Endothelial cell of umbilical vein (primary cell): ENCODE measurements around the gene CERS6. TPM values are rescaled to one million over a fixed set of nuclear protein-coding genes. Genes with fewer than 3 reads are reported as not detected.

Experiments
- BruUV-seq: library from RNA; stranded (reverse); fragments of 400-500 nt; replicated peaks from 2 replicates; lab custom pipeline; 2021; lab: Mats Ljungman, UMichigan
- CTCF ChIA-PET: fragments of 300-600, 350-600 bp; sonication (Branson Sonifier 250); formaldehyde crosslinking; loops from one replicate; lab custom pipeline; 2021; ENCODE audit warnings: antibody characterized with exemption, inconsistent platforms; lab: Charles Lee
- POLR2A ChIA-PET: fragments of 300-600, 350-600 bp; sonication (Branson Sonifier 250); formaldehyde crosslinking; loops from one replicate; lab custom pipeline; 2021; ENCODE audit warnings: antibody characterized with exemption, inconsistent platforms; lab: Charles Lee
- DNase-seq: peaks from one replicate; pipeline ENCODE4 v3.0.0-alpha.2; 2011; ENCODE audit warnings: low read depth, low spot score
- FAIRE-seq: peaks from 2 replicates; lab custom pipeline; 2011; peaks lifted over from hg19 to GRCh38; lab: Jason Lieb, UNC
- H2AFZ ChIP-seq: 2 replicates; pipeline ENCODE4 v1.6.0; 2012; ENCODE audit warnings: low read depth, low read length, control low read depth, inconsistent platforms
- H3K27ac ChIP-seq: 2 replicates; pipeline ENCODE4 v1.5.1; 2011; ENCODE audit warnings: low read depth, mild to moderate bottlenecking, control low read depth, low read length, moderate library complexity; ENCODE audit not compliant: insufficient read depth
- H3K27me3 ChIP-seq, 2 experiments: 2 replicates each; pipeline versions ENCODE4 v1.6.0 to v1.6.1; 2011; ENCODE audit warnings: low read length in 2 of 2, mixed read lengths in 1 of 2; ENCODE audit not compliant: control insufficient read depth in 2 of 2, insufficient read depth in 2 of 2
- H3K36me3 ChIP-seq, 2 experiments: 2 replicates in 1 of 2; 3 replicates in 1 of 2; pipeline ENCODE4 v1.5.1; 2011; ENCODE audit warnings: low read length in 2 of 2, mild to moderate bottlenecking in 1 of 2, moderate library complexity in 1 of 2; ENCODE audit not compliant: control insufficient read depth in 2 of 2, insufficient read depth in 2 of 2; ENCODE audit errors: extremely low read depth in 1 of 2
- H3K4me1 ChIP-seq: 3 replicates; pipeline ENCODE4 v1.5.1; 2011; ENCODE audit warnings: mild to moderate bottlenecking, low read length; ENCODE audit not compliant: control insufficient read depth, insufficient read depth; ENCODE audit errors: extremely low read depth
- H3K4me2 ChIP-seq: 2 replicates; pipeline ENCODE4 v1.6.1; 2011; ENCODE audit warnings: low read length, control low read depth, mixed read lengths; ENCODE audit not compliant: insufficient read depth
- H3K4me3 ChIP-seq, 3 experiments: fragments of 200-600 bp in 1 of 3; sonication (generic), shearing (Covaris generic) in 1 of 3; replicated peaks in 1 of 3; 2 replicates each; pipeline ENCODE4 v1.5.1; 2011 to 2016; ENCODE audit warnings: control low read depth in 3 of 3, low read length in 3 of 3, mild to moderate bottlenecking in 2 of 3, inconsistent platforms in 1 of 3, low read depth in 1 of 3, moderate library complexity in 1 of 3; ENCODE audit not compliant: insufficient read depth in 1 of 3
- H3K79me2 ChIP-seq: 2 replicates; pipeline ENCODE4 v1.6.0; 2012; ENCODE audit warnings: low read length, inconsistent platforms; ENCODE audit not compliant: control insufficient read depth, insufficient read depth
- H3K9ac ChIP-seq: replicated peaks from 2 replicates; pipeline ENCODE3; 2011; ENCODE audit warnings: low read length, control low read depth; ENCODE audit not compliant: insufficient read depth; ENCODE audit errors: extremely low read depth
- H3K9me1 ChIP-seq: replicated peaks from 3 replicates; pipeline ENCODE4 v1.6.0; 2011; ENCODE audit warnings: mild to moderate bottlenecking, low read length; ENCODE audit not compliant: control insufficient read depth, insufficient read depth; ENCODE audit errors: extremely low read depth
- H3K9me3 ChIP-seq: replicated peaks from 2 replicates; pipeline ENCODE4 v1.5.1; 2012; ENCODE audit warnings: low read length, inconsistent platforms; ENCODE audit not compliant: control insufficient read depth, insufficient read depth
- H4K20me1 ChIP-seq: replicated peaks from 2 replicates; pipeline ENCODE3; 2011; ENCODE audit warnings: mild to moderate bottlenecking, low read length; ENCODE audit not compliant: control insufficient read depth, insufficient read depth; ENCODE audit errors: extremely low read depth
- CTCF ChIP-seq, 2 donors: IDR thresholded peaks; 1 replicate in 1 of 2; 2 replicates in 1 of 2; pipeline ENCODE4 v1.5.1; 2011; ENCODE audit warnings: low read length in 2 of 2, mild to moderate bottlenecking in 2 of 2, moderate library complexity in 2 of 2, control low read depth in 1 of 2, inconsistent platforms in 1 of 2, low read depth in 1 of 2; ENCODE audit not compliant: insufficient read depth in 1 of 2; ENCODE audit errors: extremely low read depth in 1 of 2
- EZH2 ChIP-seq: IDR thresholded peaks from 2 replicates; pipeline ENCODE4 v1.6.1; 2012; ENCODE audit warnings: borderline replicate concordance, low read depth, mild to moderate bottlenecking, moderate library complexity, low read length, inconsistent platforms; ENCODE audit not compliant: severe bottlenecking
- FOS ChIP-seq: IDR thresholded peaks from 2 replicates; pipeline ENCODE4 v1.6.1; 2011; ENCODE audit warnings: mild to moderate bottlenecking, low read length, moderate library complexity, borderline replicate concordance; ENCODE audit not compliant: insufficient read depth
- GATA2 ChIP-seq: IDR thresholded peaks from 2 replicates; pipeline ENCODE4 v1.7.0; 2011; ENCODE audit warnings: low read depth, mild to moderate bottlenecking, moderate library complexity, mixed read lengths, low read length; ENCODE audit not compliant: insufficient read length, insufficient read depth
- JUN ChIP-seq: IDR thresholded peaks from 2 replicates; pipeline ENCODE4 v1.6.1; 2011; ENCODE audit warnings: borderline replicate concordance, low read depth; ENCODE audit not compliant: insufficient read length, insufficient read depth
- MAX ChIP-seq: IDR thresholded peaks from 2 replicates; pipeline ENCODE4 v1.6.1; 2011; ENCODE audit not compliant: insufficient read depth, insufficient read length
- MYC ChIP-seq: IDR thresholded peaks from one replicate; pipeline ENCODE4 v1.6.1; 2011; ENCODE audit warnings: mild to moderate bottlenecking, low read depth, low read length
- POLR2A ChIP-seq: IDR thresholded peaks from 2 replicates; pipeline ENCODE4 v1.6.1; 2012; ENCODE audit warnings: low read depth, mild to moderate bottlenecking, control low read depth, low read length
- POLR2AphosphoS5 ChIP-seq: IDR thresholded peaks from 2 replicates; pipeline ENCODE4 v1.6.1; 2012; ENCODE audit warnings: low read depth, mild to moderate bottlenecking, control low read depth, low read length, moderate library complexity; ENCODE audit not compliant: insufficient read depth
- dilution Hi-C: fragments of 300-500 bp; cut with MboI; formaldehyde crosslinking; loops from one replicate; pipeline ENCODE4 v1.15.0; 2019; ENCODE audit warnings: low sequenced_read_pairs; ENCODE audit not compliant: extremely low pct_ligation_motif_present
- intact Hi-C: fragments of 100-400 bp; cut with micrococcal nuclease; formaldehyde crosslinking; loops from one replicate; pipeline ENCODE4 v1.10.0; 2022
- polyA plus RNA-seq, 4 experiments: library from polyadenylated mRNA; depleted of rRNA in 3 of 4; stranded (reverse) in 3 of 4; unstranded in 1 of 4; fragments of >200 nt; gene quantifications; 2 replicates each; pipeline versions ENCODE4 v1.2.1 to v1.2.3, GENCODE V29; 2011 to 2012; ENCODE audit warnings: missing spikeins in 1 of 4
- total RNA-seq: library from RNA; stranded (reverse); gene quantifications from 2 replicates; pipeline ENCODE4 v1.2.3, GENCODE V29; 2021

Gene CERS6
- total and polyA plus RNA-seq, 2 donors (not counting 3 experiments of a cell fraction or from before 2014, with no cell fraction given) = 2.7 to 11.7 TPM

- H3K4me2 ChIP-seq = no peak overlapping the region
- intact Hi-C loops = no loop called here
- no peak for FAIRE-seq
Measured at GRCh38 chr2:168510125-168510756, 54.2 kb downstream of the CERS6 start.

GRCh38 chr2:168514692-168515091, 58.6 kb downstream of the CERS6 start:
- BruUV-seq = no TSS peak
- H3K4me2 ChIP-seq = no peak overlapping the region

More at GRCh38 chr2:168510125-168510756, 54.2 kb downstream of the CERS6 start:
- Histone ChIP-seq H3K9me3 (no peaks in the 10 kb centered on the region), H3K9me1 (no peaks in the 10 kb centered on the region), H3K9ac (no peak overlapping the region), H3K27me3 (no peaks in the 10 kb centered on the region), H3K36me3 (no peaks in the 10 kb centered on the region), H3K79me2 (no peaks in the 10 kb centered on the region), H3K4me1 (no peaks in the 10 kb centered on the region), H2AFZ (no peak overlapping the region), H3K4me3 (no peak overlapping the region), H3K27ac (no peak overlapping the region), H4K20me1 (no peaks in the 10 kb centered on the region)
- ChIA-PET POLR2A (no interaction called here), CTCF (interaction anchor here (1.1 kb wide), 1 partner anchor 16 kb away, joined by 3 read pairs; no protein-coding TSS in a partner anchor)
- dilution Hi-C loops = no loop called here
- DNase-seq = no peak
- TF ChIP-seq FOS (no peak), MYC (no peak), EZH2 (no peak)
- BruUV-seq = no TSS peak

More at GRCh38 chr2:168514692-168515091, 58.6 kb downstream of the CERS6 start:
- Histone ChIP-seq H3K9me1 (no peaks in the 10 kb centered on the region), H3K9ac (no peak overlapping the region), H3K4me3 (no peak overlapping the region), H3K79me2 (no peaks in the 10 kb centered on the region), H4K20me1 (no peaks in the 10 kb centered on the region), H3K27ac (no peak overlapping the region), H3K36me3 (no peaks in the 10 kb centered on the region), H3K4me1 (no peaks in the 10 kb centered on the region), H2AFZ (no peak overlapping the region), H3K9me3 (no peaks in the 10 kb centered on the region), H3K27me3 (no peaks in the 10 kb centered on the region)
- FAIRE-seq (no peak), DNase-seq (no peak)
- intact Hi-C loops = no loop called here
- TF ChIP-seq POLR2AphosphoS5 (no peak), CTCF (IDR thresholded peaks at IDR 0.05; ENCODE audit: extremely low read depth in 1 of 2, insufficient read depth in 1 of 2, low read depth in 1 of 2, low read length in 2 of 2) (no peak), POLR2A (no peak), MYC (no peak), EZH2 (no peak), FOS (no peak), JUN (no peak), MAX (no peak), GATA2 (no peak)
- ChIA-PET POLR2A (no interaction called here), CTCF (no interaction called here)
- dilution Hi-C loops = no loop called here
